DOHH2 (cell line): ENCODE data around the gene CTXN3.

Source experiments
- H3F3A ChIP-seq: fragments of 200-600 bp; sonication (generic), shearing (Covaris generic); 2 replicates; pipeline ENCODE4 v1.6.0; 2016; ENCODE audit warnings: antibody characterized with exemption, mild to moderate bottlenecking; ENCODE audit not compliant: control insufficient read depth, insufficient read depth
- H3K27ac ChIP-seq: fragments of 200-600 bp; sonication (generic); 2 replicates; pipeline ENCODE4 v1.5.1; 2014; ENCODE audit warnings: low read depth, mild to moderate bottlenecking, low read length, moderate library complexity
- H3K27me3 ChIP-seq: fragments of 200-600 bp; sonication (generic); 2 replicates; pipeline ENCODE4 v1.6.1; 2014; ENCODE audit warnings: mild to moderate bottlenecking, low read length, mixed read lengths; ENCODE audit not compliant: control insufficient read depth
- H3K36me3 ChIP-seq: fragments of 200-600 bp; sonication (generic); 2 replicates; pipeline ENCODE4 v1.6.1; 2014; ENCODE audit warnings: mild to moderate bottlenecking, low read length, moderate library complexity, mixed read lengths; ENCODE audit not compliant: control insufficient read depth
- H3K4me1 ChIP-seq: fragments of 200-600 bp; sonication (generic); 2 replicates; pipeline ENCODE4 v1.6.1; 2014; ENCODE audit warnings: mild to moderate bottlenecking, low read length, mixed read lengths; ENCODE audit not compliant: control insufficient read depth
- H3K4me2 ChIP-seq: fragments of 200-600 bp; sonication (generic); 2 replicates; pipeline ENCODE4 v1.6.0; 2014; ENCODE audit warnings: mild to moderate bottlenecking, low read length, moderate library complexity
- H3K4me3 ChIP-seq: fragments of 200-600 bp; sonication (generic); 2 replicates; pipeline ENCODE4 v1.5.1; 2014; ENCODE audit warnings: mild to moderate bottlenecking, low read length, mixed read lengths
- H3K79me2 ChIP-seq: fragments of 200-600 bp; sonication (generic); 2 replicates; pipeline ENCODE4 v1.6.1; 2014; ENCODE audit warnings: mild to moderate bottlenecking, low read length, mixed read lengths; ENCODE audit not compliant: control insufficient read depth
- H3K9me2 ChIP-seq: fragments of 200-600 bp; sonication (generic); replicated peaks from 2 replicates; pipeline ENCODE4 v1.6.1; 2014; ENCODE audit warnings: mild to moderate bottlenecking, low read length, mixed read lengths; ENCODE audit not compliant: control insufficient read depth
- H3K9me3 ChIP-seq: fragments of 200-600 bp; sonication (generic); 2 replicates; pipeline ENCODE4 v1.6.1; 2014; ENCODE audit warnings: antibody characterized with exemption, low read length, mixed read lengths; ENCODE audit not compliant: control insufficient read depth, insufficient read depth
- H4K20me1 ChIP-seq: fragments of 200-600 bp; sonication (generic); 2 replicates; pipeline ENCODE4 v1.6.0; 2014; ENCODE audit warnings: low read depth, mild to moderate bottlenecking, antibody characterized with exemption, low read length, moderate library complexity; ENCODE audit not compliant: control insufficient read depth, insufficient read depth
- CTCF ChIP-seq: fragments of 200-600 bp; sonication (generic); IDR thresholded peaks from one replicate; pipeline ENCODE4 v1.5.1; 2014; ENCODE audit warnings: antibody characterized with exemption, mild to moderate bottlenecking, low read depth, low read length; ENCODE audit not compliant: poor library complexity, severe bottlenecking
- EZH2phosphoT487 ChIP-seq: fragments of 200-600 bp; sonication (generic); IDR thresholded peaks from 2 replicates; pipeline ENCODE4 v1.6.1; 2017; ENCODE audit warnings: borderline replicate concordance, mild to moderate bottlenecking, antibody characterized with exemption, low read length, moderate library complexity, mixed read lengths

Gene CTXN3

GRCh38 chr5:127609957-127610356, 38.9 kb upstream of the CTXN3 start:
- Histone ChIP-seq H3K36me3 (no peaks in the 10 kb centered on the region), H3K9me2 (no peaks in the 10 kb centered on the region), H3K9me3 (no peaks in the 10 kb centered on the region), H3F3A (no peaks in the 10 kb centered on the region), H3K27ac (no peak overlapping the region), H3K4me1 (no peaks in the 10 kb centered on the region), H3K4me3 (no peak overlapping the region), H3K4me2 (no peak overlapping the region), H4K20me1 (no peaks in the 10 kb centered on the region), H3K79me2 (no peaks in the 10 kb centered on the region), H3K27me3 (no peaks in the 10 kb centered on the region)
- TF ChIP-seq EZH2phosphoT487, result no peak

GRCh38 chr5:127612441-127613141, 36.3 kb upstream of the CTXN3 start:
- no peak for TF ChIP-seq CTCF

GRCh38 chr5:127615916-127616315, 33.0 kb upstream of the CTXN3 start:
- no peaks in the 10 kb centered on the region for H3K79me2 ChIP-seq
- H3K27me3 ChIP-seq, result no peaks in the 10 kb centered on the region
- no peaks in the 10 kb centered on the region for H3K9me3 ChIP-seq
- no peaks in the 10 kb centered on the region for H3K4me1 ChIP-seq
- no peak overlapping the region for H3K27ac ChIP-seq
- no peak overlapping the region for H3K4me3 ChIP-seq
- H3K9me2 ChIP-seq, result no peaks in the 10 kb centered on the region
- H3F3A ChIP-seq, result no peaks in the 10 kb centered on the region
- H3K4me2 ChIP-seq, result no peak overlapping the region
- no peaks in the 10 kb centered on the region for H4K20me1 ChIP-seq
- H3K36me3 ChIP-seq, result no peaks in the 10 kb centered on the region
- TF ChIP-seq CTCF, result no peak
- TF ChIP-seq EZH2phosphoT487, result no peak

More at GRCh38 chr5:127612441-127613141, 36.3 kb upstream of the CTXN3 start:
- Histone ChIP-seq H3K9me2 (no peaks in the 10 kb centered on the region), H3K27ac (no peak overlapping the region), H3K36me3 (no peaks in the 10 kb centered on the region), H3F3A (no peaks in the 10 kb centered on the region), H3K27me3 (no peaks in the 10 kb centered on the region), H3K4me1 (no peaks in the 10 kb centered on the region), H3K4me2 (no peak overlapping the region), H4K20me1 (no peaks in the 10 kb centered on the region), H3K9me3 (no peaks in the 10 kb centered on the region), H3K4me3 (no peak overlapping the region), H3K79me2 (no peaks in the 10 kb centered on the region)

- Histone ChIP-seq H3K9me3 (no peaks in the 10 kb centered on the region), H3K27ac (no peak overlapping the region), H3K4me2 (no peak overlapping the region), H4K20me1 (no peaks in the 10 kb centered on the region), H3K4me3 (no peak overlapping the region), H3K9me2 (no peaks in the 10 kb centered on the region), H3K4me1 (no peaks in the 10 kb centered on the region), H3F3A (no peaks in the 10 kb centered on the region), H3K79me2 (no peaks in the 10 kb centered on the region), H3K36me3 (no peaks in the 10 kb centered on the region), H3K27me3 (no peaks in the 10 kb centered on the region; the same call in 1 of the 2 replicates)
- TF ChIP-seq EZH2phosphoT487 (no peak), CTCF (no peak)
Measured at GRCh38 chr5:127619908-127620479, 28.9 kb upstream of the CTXN3 start.
